SK-N-DZ (cell line): ENCODE measurements around the gene FBXO8. TPM values are rescaled to one million over a fixed set of nuclear protein-coding genes. Genes with fewer than 3 reads are reported as not detected.
"Not testable (repeated sequence)": the region's sequence is repeated elsewhere in the genome, so short reads cannot be mapped to it uniquely, and the experiment has no call there.

ENCODE experiments used
- DNase-seq: peaks from one replicate; pipeline ENCODE4 v3.0.0-alpha.2; 2015; ENCODE audit warnings: low spot score
- polyA plus RNA-seq, 2 experiments: library from polyadenylated mRNA; depleted of rRNA; stranded (reverse); fragments of >200 nt; gene quantifications; 2 replicates each; pipeline ENCODE4 v1.2.3, GENCODE V29; 2014

Gene FBXO8
- polyA plus RNA-seq (2014; cell fraction: cytosol; rRNA removed) = 15.5 and 17.7 TPM in 2 replicates
- 11.9 and 13.1 TPM in 2 replicates for polyA plus RNA-seq (2014; cell fraction: nucleus; rRNA removed)

GRCh38 chr4:174283507-174284471 is at the start of gene FBXO8, which contains the start of gene CEP44:
FBXO8 (minus strand) TSS chr4:174283667; CDS start chr4:174263092, 20,575 bp downstream.
CEP44 (plus strand) TSS chr4:174283911; CDS start chr4:174299122, 15,211 bp downstream.
- DNase-seq = peak; percentile 84

GRCh38 chr4:174332741-174333493 is 49.5 kb upstream of the FBXO8 start:
- no peak for DNase-seq

- no peak for DNase-seq
These were observed 41.3 kb upstream of the FBXO8 start for GRCh38 chr4:174324725-174325124.

GRCh38 chr4:174324236-174324635 is 40.8 kb upstream of the FBXO8 start:
- no peak for DNase-seq

GRCh38 chr4:174320494-174321199 is 37.2 kb upstream of the FBXO8 start:
- peak; percentile 16 for DNase-seq

- DNase-seq = peak; percentile 54
These were observed 35.6 kb upstream of the FBXO8 start for GRCh38 chr4:174318829-174319764.

GRCh38 chr4:174317531-174317930 is 34.1 kb upstream of the FBXO8 start:
- no peak for DNase-seq

- DNase-seq = no peak
These were observed 33.5 kb upstream of the FBXO8 start for GRCh38 chr4:174316954-174317353.

GRCh38 chr4:174316546-174316945 is 33.1 kb upstream of the FBXO8 start:
- DNase-seq = no peak

- DNase-seq = no peak
These were observed 31.3 kb upstream of the FBXO8 start for GRCh38 chr4:174314770-174315169.

GRCh38 chr4:174314274-174314673 is 30.8 kb upstream of the FBXO8 start:
- no peak for DNase-seq

GRCh38 chr4:174312993-174313392 is 29.5 kb upstream of the FBXO8 start:
- no peak for DNase-seq

- no peak for DNase-seq
These were observed 24.2 kb upstream of the FBXO8 start for GRCh38 chr4:174307694-174308093.

GRCh38 chr4:174305961-174306360 is 22.5 kb upstream of the FBXO8 start:
- no peak for DNase-seq

- DNase-seq = no peak
These were observed 21.2 kb upstream of the FBXO8 start for GRCh38 chr4:174304664-174305063.

GRCh38 chr4:174303687-174304086 is 20.2 kb upstream of the FBXO8 start:
- no peak for DNase-seq

GRCh38 chr4:174295142-174295541 is 11.7 kb upstream of the FBXO8 start:
- not testable (repeated sequence) for DNase-seq

GRCh38 chr4:174294641-174295040 is 11.2 kb upstream of the FBXO8 start:
- DNase-seq = not testable (repeated sequence)

GRCh38 chr4:174292473-174292872 is 9.0 kb upstream of the FBXO8 start:
- no peak for DNase-seq

- no peak for DNase-seq
These were observed 3.4 kb upstream of the FBXO8 start for GRCh38 chr4:174286870-174287269.
